Smooth muscle cell (in vitro differentiated cells): Measurements from ENCODE around the gene ITGAV. TPM values are rescaled to one million over a fixed set of nuclear protein-coding genes. Genes with fewer than 3 reads are reported as not detected.
A peak's percentile ranks its signal among the peaks of the same experiment; 100 is the strongest.

Experiments
- DNase-seq: peaks from one replicate; lab custom pipeline; 2025; ENCODE audit not compliant: unreplicated experiment; lab: John Stamatoyannopoulos, UW
- H2AFZ ChIP-seq: fragments of 200-600 bp; sonication (generic); 2 replicates; pipeline ENCODE4 v1.6.0; 2016; ENCODE audit warnings: antibody characterized with exemption, low read depth, mild to moderate bottlenecking
- H3F3A ChIP-seq: fragments of 200-600 bp; sonication (generic); 2 replicates; pipeline ENCODE4 v1.6.0; 2017; ENCODE audit warnings: antibody characterized with exemption, low read depth
- H3K27ac ChIP-seq: fragments of 200-600 bp; sonication (generic); 2 replicates; pipeline ENCODE4 v1.5.1; 2016; ENCODE audit warnings: low read depth, mild to moderate bottlenecking
- H3K27me3 ChIP-seq: fragments of 200-600 bp; sonication (generic); 2 replicates; pipeline ENCODE4 v1.6.1; 2016; ENCODE audit warnings: low read depth, mild to moderate bottlenecking
- H3K36me3 ChIP-seq: fragments of 200-600 bp; sonication (generic); 2 replicates; pipeline ENCODE4 v1.5.1; 2016; ENCODE audit warnings: low read depth
- H3K4me1 ChIP-seq: fragments of 200-600 bp; sonication (generic); 2 replicates; pipeline ENCODE4 v1.5.1; 2016; ENCODE audit warnings: low read depth
- H3K4me2 ChIP-seq: fragments of 200-600 bp; sonication (generic); 2 replicates; pipeline ENCODE4 v1.6.0; 2016; ENCODE audit warnings: mild to moderate bottlenecking
- H3K4me3 ChIP-seq: fragments of 200-600 bp; sonication (generic); 2 replicates; pipeline ENCODE4 v1.5.1; 2016; ENCODE audit warnings: mild to moderate bottlenecking
- H3K79me2 ChIP-seq: fragments of 200-600 bp; sonication (generic); 2 replicates; pipeline ENCODE4 v1.6.0; 2016; ENCODE audit warnings: low read depth, mild to moderate bottlenecking
- H3K9ac ChIP-seq: fragments of 200-600 bp; sonication (generic); 2 replicates; pipeline ENCODE4 v1.6.0; 2016; ENCODE audit warnings: low read depth
- H3K9me3 ChIP-seq: fragments of 200-600 bp; sonication (generic); replicated peaks from 2 replicates; pipeline ENCODE4 v1.5.1; 2016; ENCODE audit warnings: low read depth
- H4K20me1 ChIP-seq: fragments of 200-600 bp; sonication (generic); 2 replicates; pipeline ENCODE4 v1.6.0; 2016; ENCODE audit warnings: low read depth
- CTCF ChIP-seq: fragments of 200-600 bp; sonication (generic); IDR thresholded peaks from 2 replicates; pipeline ENCODE4 v1.5.1; 2017; ENCODE audit warnings: borderline replicate concordance, mild to moderate bottlenecking, antibody characterized with exemption; ENCODE audit not compliant: insufficient read depth, poor library complexity, severe bottlenecking
- WGBS: methylation state at CpG from one replicate; pipeline ENCODE4 v1.1.7; 2016; ENCODE audit warnings: low lambda C conversion rate; 5-methylcytosine and 5-hydroxymethylcytosine counted together
- polyA plus RNA-seq: library from polyadenylated mRNA; unstranded; fragments of >200 nt; fragmentation: Nextera tagmentation; extraction: Ambion mirVana; gene quantifications from 2 replicates; pipeline ENCODE4 v1.2.1, GENCODE V29; 2016
- total RNA-seq: library from RNA; depleted of rRNA; stranded (reverse); fragments of >200 nt; gene quantifications from 2 replicates; pipeline ENCODE4 v1.2.3, GENCODE V29; 2014

ITGAV gene
- total and polyA plus RNA-seq, 2 experiments from 2014 or later = 70.8 to 360 TPM

- Histone ChIP-seq H2AFZ (no peak overlapping the region), H3K4me3 (no peak overlapping the region), H3K36me3 (peaks cover 6% of the 10 kb centered on the region), H3K27me3 (no peaks in the 10 kb centered on the region), H3K9ac (no peak overlapping the region), H3K9me3 (no peaks in the 10 kb centered on the region), H4K20me1 (peaks cover 88% of the 10 kb centered on the region), H3F3A (peaks cover 5% of the 10 kb centered on the region), H3K4me1 (peaks cover 43% of the 10 kb centered on the region), H3K27ac (peak overlapping the region; percentile 54), H3K4me2 (peak overlapping the region; percentile 6), H3K79me2 (peaks cover 98% of the 10 kb centered on the region)
- no peak for DNase-seq
- 83% methylated on average over 2 of the region's 2 CpGs for WGBS
- no peak for TF ChIP-seq CTCF
Observed at GRCh38 chr2:186612555-186613440, 22.9 kb downstream of the ITGAV start.

- 94% methylated on average over 2 of the region's 2 CpGs for WGBS
- DNase-seq = no peak
- TF ChIP-seq CTCF = no peak
- Histone ChIP-seq H3K79me2 (peaks cover 98% of the 10 kb centered on the region), H2AFZ (no peak overlapping the region), H3K27me3 (no peaks in the 10 kb centered on the region), H4K20me1 (peaks cover 85% of the 10 kb centered on the region), H3K27ac (peak overlapping the region; percentile 54), H3K4me2 (no peak overlapping the region), H3K36me3 (peaks cover 6% of the 10 kb centered on the region), H3F3A (peaks cover 5% of the 10 kb centered on the region), H3K4me1 (peaks cover 38% of the 10 kb centered on the region), H3K4me3 (no peak overlapping the region), H3K9ac (no peak overlapping the region), H3K9me3 (no peaks in the 10 kb centered on the region)
Observed at GRCh38 chr2:186614373-186614772, 24.5 kb downstream of the ITGAV start.

GRCh38 chr2:186617148-186617547, 27.3 kb downstream of the ITGAV start:
- Histone ChIP-seq H3F3A (peaks cover 10% of the 10 kb centered on the region), H3K4me3 (no peak overlapping the region), H4K20me1 (peaks cover 87% of the 10 kb centered on the region), H3K9me3 (no peaks in the 10 kb centered on the region), H3K4me2 (no peak overlapping the region), H3K4me1 (peaks cover 23% of the 10 kb centered on the region), H3K36me3 (peaks cover 11% of the 10 kb centered on the region), H3K9ac (no peak overlapping the region), H3K27ac (peak overlapping the region; percentile 0), H3K79me2 (peaks cover 98% of the 10 kb centered on the region), H2AFZ (no peak overlapping the region), H3K27me3 (no peaks in the 10 kb centered on the region)
- DNase-seq = no peak
- no peak for TF ChIP-seq CTCF
- 93% methylated on average over 4 of the region's 4 CpGs for WGBS

- Histone ChIP-seq H3F3A (peaks cover 10% of the 10 kb centered on the region), H3K4me1 (peaks cover 17% of the 10 kb centered on the region), H3K4me2 (no peak overlapping the region), H3K9ac (no peak overlapping the region), H3K27me3 (no peaks in the 10 kb centered on the region), H3K79me2 (peaks cover 98% of the 10 kb centered on the region), H3K27ac (no peak overlapping the region), H3K4me3 (no peak overlapping the region), H2AFZ (no peak overlapping the region), H3K36me3 (peaks cover 14% of the 10 kb centered on the region), H4K20me1 (peaks cover 87% of the 10 kb centered on the region), H3K9me3 (no peaks in the 10 kb centered on the region)
- no peak for TF ChIP-seq CTCF
- 83% methylated on average over 1 of the region's 1 CpG for WGBS
- DNase-seq = no peak
Observed at GRCh38 chr2:186617771-186618170, 27.9 kb downstream of the ITGAV start.
